Natural killer cell (primary cell): ENCODE results near the gene MDK. TPM values are rescaled to one million over a fixed set of nuclear protein-coding genes. Genes with fewer than 3 reads are reported as not detected.

Experiments used
- ATAC-seq, 3 donors: fragments of 150-1000 bp in 2 of 3; fragments of 200-7000 bp in 1 of 3; cut with Tn5 transposase; 1 replicate in 1 of 3; 2 replicates in 2 of 3; pipeline ENCODE4 v1.10.0; 2021; ENCODE audit warnings: mild to moderate bottlenecking in 2 of 3, moderate library complexity in 2 of 3
- DNase-seq, 2 donors: peaks; one replicate each; pipeline versions ENCODE4 v3.0.0 to v3.0.0-alpha.2; 2013 to 2021; ENCODE audit warnings: mixed read lengths in 1 of 2
- H3K27ac ChIP-seq: one replicate; pipeline ENCODE4 v1.5.1; 2013; ENCODE audit warnings: mild to moderate bottlenecking, low read length
- H3K27me3 ChIP-seq: one replicate; pipeline ENCODE4 v1.6.1; 2013; ENCODE audit warnings: low read length; ENCODE audit not compliant: control insufficient read depth, insufficient read depth
- H3K36me3 ChIP-seq: one replicate; pipeline ENCODE4 v1.6.1; 2013; ENCODE audit warnings: low read length; ENCODE audit not compliant: control insufficient read depth, insufficient read depth
- H3K4me1 ChIP-seq: one replicate; pipeline ENCODE4 v1.6.1; 2013; ENCODE audit warnings: low read length; ENCODE audit not compliant: control insufficient read depth, insufficient read depth
- H3K4me3 ChIP-seq: one replicate; pipeline ENCODE4 v1.5.1; 2013; ENCODE audit warnings: low read length
- H3K9me3 ChIP-seq: one replicate; pipeline ENCODE4 v1.6.1; 2013; ENCODE audit warnings: low read length; ENCODE audit not compliant: control insufficient read depth, insufficient read depth
- H3K27ac Mint-ChIP-seq, 2 donors: one replicate each; pipeline ENCODE4 v1.8.0; 2022; ENCODE audit warnings: mild to moderate bottlenecking in 2 of 2, mixed read lengths in 2 of 2, moderate library complexity in 1 of 2
- H3K27me3 Mint-ChIP-seq, 2 donors: one replicate each; pipeline ENCODE4 v1.8.0; 2022; ENCODE audit warnings: low read depth in 2 of 2, mixed read lengths in 2 of 2
- H3K36me3 Mint-ChIP-seq: one replicate; pipeline ENCODE4 v1.8.0; 2022; ENCODE audit warnings: mixed read lengths
- H3K4me1 Mint-ChIP-seq, 2 donors: one replicate each; pipeline ENCODE4 v1.8.0; 2022; ENCODE audit warnings: mixed read lengths in 2 of 2
- H3K4me3 Mint-ChIP-seq: one replicate; pipeline ENCODE4 v1.8.0; 2022; ENCODE audit warnings: mild to moderate bottlenecking, moderate library complexity, mixed read lengths
- H3K9me3 Mint-ChIP-seq, 2 donors: one replicate each; pipeline ENCODE4 v1.8.0; 2022; ENCODE audit warnings: mixed read lengths in 2 of 2
- WGBS: methylation state at CpG from one replicate; pipeline ENCODE4 v1.1.7; 2013; ENCODE audit warnings: missing lambda C conversion rate; ENCODE audit not compliant: insufficient coverage; 5-methylcytosine and 5-hydroxymethylcytosine counted together
- intact Hi-C: fragments of 100-400 bp; cut with micrococcal nuclease; formaldehyde crosslinking; loops from one replicate; pipeline ENCODE4 v1.14.2; 2022
- total RNA-seq, 4 donors: library from RNA; stranded (reverse); fragments of 120-200 nt in 1 of 4; gene quantifications; one replicate each; pipeline versions ENCODE4 v1.2.3 to v1.2.4, GENCODE V29; 2013 to 2022
- TF ChIP-seq, protein P1 (sequence below): fragments of 200-600 bp; IDR thresholded peaks from one replicate; pipeline ENCODE4 v1.8.0; 2022; ENCODE audit warnings: antibody characterized with exemption

The MDK gene
- total RNA-seq, 3 donors from 2014 or later (not counting 1 experiment from before 2014, with no cell fraction given) = 4.5 to 10.6 (median 6.3) TPM

DNA sequence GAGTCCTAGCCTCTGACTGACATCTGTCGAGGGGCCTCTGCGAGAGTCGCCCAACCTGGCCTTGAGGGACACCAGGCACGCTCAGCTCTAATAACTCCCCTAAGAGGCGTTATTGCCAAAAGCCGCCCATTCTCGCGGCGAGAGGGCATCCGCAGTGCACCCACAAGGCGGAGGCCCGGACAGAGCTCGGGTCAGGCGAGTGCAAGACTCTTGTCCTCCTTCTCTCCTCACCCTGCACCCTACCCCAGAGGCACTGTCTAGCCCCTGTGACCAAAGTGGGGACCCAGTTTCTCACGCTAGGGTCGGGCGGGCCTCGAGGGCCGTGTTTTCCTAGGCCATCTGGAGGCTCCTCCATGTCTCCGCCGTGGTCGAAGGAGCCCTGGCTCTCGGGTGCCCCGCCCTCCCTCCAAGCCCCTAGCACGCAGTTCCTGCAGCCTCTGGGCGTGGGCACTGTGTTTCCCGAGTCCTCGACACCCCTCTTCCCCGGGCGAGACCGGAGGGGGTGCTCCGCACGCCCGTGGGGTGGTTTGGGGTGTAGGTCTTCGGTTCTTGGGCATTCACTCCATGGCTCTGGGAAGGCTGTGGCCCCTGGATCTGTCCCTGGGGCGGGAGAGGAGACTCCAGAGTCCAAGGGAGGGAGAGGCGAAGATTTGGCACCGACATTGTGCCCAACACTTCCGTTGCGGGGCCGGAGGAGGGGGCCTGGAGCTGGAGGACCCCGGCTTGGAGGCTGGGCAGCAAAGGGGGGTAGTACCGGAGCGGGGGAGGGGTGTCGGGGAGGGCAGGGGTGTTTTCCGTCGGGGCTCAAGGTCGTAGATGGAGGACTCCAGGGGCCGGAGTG is 9.1 kb downstream of the MDK start:
- Mint-ChIP-seq H3K9me3 (no peaks in the 10 kb centered on the region), H3K4me1 (peaks cover 23 to 46% of the 10 kb centered on the region in 2 donors), H3K36me3 (no peaks in the 10 kb centered on the region), H3K27ac (no peak overlapping the region), H3K4me3 (peak overlapping the region; percentile 31), H3K27me3 (peaks cover 35 to 37% of the 10 kb centered on the region in 2 donors)
- Histone ChIP-seq H3K27ac (no peak overlapping the region), H3K36me3 (no peaks in the 10 kb centered on the region), H3K4me1 (peaks cover 44% of the 10 kb centered on the region), H3K27me3 (peaks cover 38% of the 10 kb centered on the region), H3K9me3 (no peaks in the 10 kb centered on the region), H3K4me3 (no peak overlapping the region)
- 8% methylated on average over 49 of the region's 49 CpGs for WGBS
- no peak for DNase-seq
- ATAC-seq = no peak
- TF ChIP-seq, protein P1, sequence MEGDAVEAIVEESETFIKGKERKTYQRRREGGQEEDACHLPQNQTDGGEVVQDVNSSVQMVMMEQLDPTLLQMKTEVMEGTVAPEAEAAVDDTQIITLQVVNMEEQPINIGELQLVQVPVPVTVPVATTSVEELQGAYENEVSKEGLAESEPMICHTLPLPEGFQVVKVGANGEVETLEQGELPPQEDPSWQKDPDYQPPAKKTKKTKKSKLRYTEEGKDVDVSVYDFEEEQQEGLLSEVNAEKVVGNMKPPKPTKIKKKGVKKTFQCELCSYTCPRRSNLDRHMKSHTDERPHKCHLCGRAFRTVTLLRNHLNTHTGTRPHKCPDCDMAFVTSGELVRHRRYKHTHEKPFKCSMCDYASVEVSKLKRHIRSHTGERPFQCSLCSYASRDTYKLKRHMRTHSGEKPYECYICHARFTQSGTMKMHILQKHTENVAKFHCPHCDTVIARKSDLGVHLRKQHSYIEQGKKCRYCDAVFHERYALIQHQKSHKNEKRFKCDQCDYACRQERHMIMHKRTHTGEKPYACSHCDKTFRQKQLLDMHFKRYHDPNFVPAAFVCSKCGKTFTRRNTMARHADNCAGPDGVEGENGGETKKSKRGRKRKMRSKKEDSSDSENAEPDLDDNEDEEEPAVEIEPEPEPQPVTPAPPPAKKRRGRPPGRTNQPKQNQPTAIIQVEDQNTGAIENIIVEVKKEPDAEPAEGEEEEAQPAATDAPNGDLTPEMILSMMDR = no peak
- intact Hi-C loops = no loop called here

- Mint-ChIP-seq H3K9me3 (no peaks in the 10 kb centered on the region), H3K27me3 (peaks cover 30 to 32% of the 10 kb centered on the region in 2 donors)
Observed at GRCh38 chr11:46391186-46391577, 9.7 kb downstream of the MDK start.

GRCh38 chr11:46391578-46392420 is 10.3 kb downstream of the MDK start, which contains the start of gene CHRM4:
Gene CHRM4, minus strand, starts transcription at chr11:46391776. Its CDS starts 5,219 bp downstream, at chr11:46386557.
- peaks cover 24 to 26% of the 10 kb centered on the region in 2 donors for H3K27me3 Mint-ChIP-seq
- intact Hi-C loops = no loop called here
- H3K9me3 Mint-ChIP-seq = no peaks in the 10 kb centered on the region
- peaks cover 38% of the 10 kb centered on the region for H3K27me3 ChIP-seq
- ATAC-seq (no peak), DNase-seq (peak in 1 of 2 donors; percentile 32)
- no peak within 1 kb of the TSS for H3K4me3 ChIP-seq
- H3K4me3 Mint-ChIP-seq = peak within 1 kb of the TSS; percentile 80
- H3K27ac ChIP-seq = no peak within 1 kb of the TSS
- peaks cover 44% of the 10 kb centered on the region for H3K4me1 ChIP-seq
- TF ChIP-seq, protein P1 = no peak
- H3K36me3 Mint-ChIP-seq = no peaks in the 10 kb centered on the region
- peaks cover 4% of the 10 kb centered on the region for H3K36me3 ChIP-seq
- WGBS = 1% methylated on average over 123 of the region's 123 CpGs
- no peaks in the 10 kb centered on the region for H3K9me3 ChIP-seq
- peaks cover 23 to 39% of the 10 kb centered on the region in 2 donors for H3K4me1 Mint-ChIP-seq
- peak within 1 kb of the TSS in 1 of 2 donors; percentile 18 for H3K27ac Mint-ChIP-seq

More at GRCh38 chr11:46391186-46391577, 9.7 kb downstream of the MDK start:
- peaks cover 44% of the 10 kb centered on the region for H3K4me1 ChIP-seq
- intact Hi-C loops = no loop called here
- H3K27me3 ChIP-seq = peaks cover 38% of the 10 kb centered on the region
- H3K4me3 ChIP-seq = no peak overlapping the region
- Mint-ChIP-seq H3K4me3 (no peak overlapping the region), H3K4me1 (peaks cover 23 to 43% of the 10 kb centered on the region in 2 donors), H3K27ac (no peak overlapping the region), H3K36me3 (no peaks in the 10 kb centered on the region)
- H3K36me3 ChIP-seq = no peaks in the 10 kb centered on the region
- no peak for ATAC-seq
- no peak for DNase-seq
- H3K9me3 ChIP-seq = no peaks in the 10 kb centered on the region
- TF ChIP-seq, protein P1 = no peak
- H3K27ac ChIP-seq = no peak overlapping the region
- WGBS = 4% methylated on average over 31 of the region's 31 CpGs
